ENCODE results near the gene PTPRN2.

Gene PTPRN2

DNA sequence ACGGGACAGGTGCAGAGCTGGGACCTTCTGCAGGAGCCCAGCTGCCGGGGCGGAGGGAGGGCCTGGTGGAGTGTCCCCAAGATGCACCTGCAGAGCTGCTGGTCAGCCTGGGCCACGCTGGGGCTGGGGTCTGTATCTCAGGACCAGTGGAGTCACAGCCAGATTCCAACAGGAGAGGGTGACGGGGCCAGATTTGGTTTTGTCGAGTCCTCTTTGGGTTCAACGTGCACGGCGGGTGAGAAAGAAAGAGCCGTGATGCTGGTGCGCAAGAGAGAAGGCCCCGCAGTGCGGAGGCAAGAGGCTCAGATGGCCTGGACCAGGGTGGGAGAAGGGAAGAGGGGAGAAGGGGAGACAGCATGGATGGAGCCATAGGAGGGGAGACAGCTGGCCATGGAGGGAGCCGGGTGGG lies 462.9 kb downstream of the PTPRN2 start:
- no peak for DNase-seq (ENCODE audit: insufficient read length, low spot score)
- no peak for FAIRE-seq
- no peak for TF ChIP-seq POLR2A (IDR thresholded peaks at IDR 0.05; ENCODE audit: low read depth, low read length)

DNA sequence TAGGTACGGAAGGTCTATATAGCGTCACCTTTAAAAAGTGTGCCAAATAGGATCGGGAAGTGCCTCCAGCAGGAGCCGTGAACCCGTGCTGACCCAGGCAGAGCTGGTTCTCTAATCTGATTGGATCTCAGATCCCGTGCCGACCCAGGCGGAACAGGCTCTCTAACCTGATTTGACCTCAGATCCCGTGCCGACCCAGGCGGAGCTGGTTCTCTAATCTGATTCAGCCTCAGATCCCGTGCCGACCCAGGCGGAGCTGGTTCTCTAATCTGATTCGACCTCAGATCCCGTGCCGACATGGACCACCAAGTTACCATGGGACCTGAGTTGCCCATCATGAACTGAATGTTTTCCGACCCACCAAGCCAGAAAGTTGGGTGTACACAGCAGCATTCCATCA lies 463.9 kb downstream of the PTPRN2 start:
- DNase-seq (ENCODE audit: insufficient read length, low spot score) (no peak), FAIRE-seq (no peak)
- no peak for TF ChIP-seq POLR2A (IDR thresholded peaks at IDR 0.05; ENCODE audit: low read depth, low read length)

- no peak for FAIRE-seq
- DNase-seq (ENCODE audit: insufficient read length, low spot score), result no peak
- TF ChIP-seq POLR2A (IDR thresholded peaks at IDR 0.05; ENCODE audit: low read depth, low read length), result no peak
Observed at GRCh38 chr7:158123214-158123613, 464.4 kb downstream of the PTPRN2 start.

- DNase-seq (ENCODE audit: insufficient read length, low spot score), result no peak
- no peak for TF ChIP-seq POLR2A (IDR thresholded peaks at IDR 0.05; ENCODE audit: low read depth, low read length)
- no peak for FAIRE-seq
Observed at GRCh38 chr7:158121441-158122045, 466.1 kb downstream of the PTPRN2 start.

- FAIRE-seq (no peak), DNase-seq (ENCODE audit: insufficient read length, low spot score) (no peak)
- TF ChIP-seq POLR2A (IDR thresholded peaks at IDR 0.05; ENCODE audit: low read depth, low read length), result no peak
Observed at GRCh38 chr7:158120716-158121115, 466.9 kb downstream of the PTPRN2 start.

DNA sequence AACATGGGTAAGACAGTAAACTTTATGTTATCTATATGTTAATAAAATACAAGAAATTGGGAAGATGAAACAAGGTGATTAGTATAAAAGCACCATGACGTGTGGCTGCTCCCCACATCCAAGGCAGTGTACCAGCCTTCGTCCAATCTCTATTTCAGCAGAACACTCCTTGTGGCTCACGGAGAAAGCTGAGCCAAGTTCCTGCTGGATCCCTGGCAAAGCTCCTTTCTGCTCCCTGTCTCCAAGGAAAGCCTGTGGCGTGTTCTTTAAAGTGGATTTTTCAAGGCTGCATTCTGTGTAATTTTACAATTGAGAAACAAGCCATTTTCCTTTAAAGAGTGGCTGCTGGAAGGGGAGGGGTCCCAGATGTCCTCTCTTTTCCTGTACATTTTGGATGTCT lies 467.3 kb downstream of the PTPRN2 start:
- DNase-seq (ENCODE audit: insufficient read length, low spot score) (no peak), FAIRE-seq (no peak)
- TF ChIP-seq POLR2A (IDR thresholded peaks at IDR 0.05; ENCODE audit: low read depth, low read length), result no peak

DNA sequence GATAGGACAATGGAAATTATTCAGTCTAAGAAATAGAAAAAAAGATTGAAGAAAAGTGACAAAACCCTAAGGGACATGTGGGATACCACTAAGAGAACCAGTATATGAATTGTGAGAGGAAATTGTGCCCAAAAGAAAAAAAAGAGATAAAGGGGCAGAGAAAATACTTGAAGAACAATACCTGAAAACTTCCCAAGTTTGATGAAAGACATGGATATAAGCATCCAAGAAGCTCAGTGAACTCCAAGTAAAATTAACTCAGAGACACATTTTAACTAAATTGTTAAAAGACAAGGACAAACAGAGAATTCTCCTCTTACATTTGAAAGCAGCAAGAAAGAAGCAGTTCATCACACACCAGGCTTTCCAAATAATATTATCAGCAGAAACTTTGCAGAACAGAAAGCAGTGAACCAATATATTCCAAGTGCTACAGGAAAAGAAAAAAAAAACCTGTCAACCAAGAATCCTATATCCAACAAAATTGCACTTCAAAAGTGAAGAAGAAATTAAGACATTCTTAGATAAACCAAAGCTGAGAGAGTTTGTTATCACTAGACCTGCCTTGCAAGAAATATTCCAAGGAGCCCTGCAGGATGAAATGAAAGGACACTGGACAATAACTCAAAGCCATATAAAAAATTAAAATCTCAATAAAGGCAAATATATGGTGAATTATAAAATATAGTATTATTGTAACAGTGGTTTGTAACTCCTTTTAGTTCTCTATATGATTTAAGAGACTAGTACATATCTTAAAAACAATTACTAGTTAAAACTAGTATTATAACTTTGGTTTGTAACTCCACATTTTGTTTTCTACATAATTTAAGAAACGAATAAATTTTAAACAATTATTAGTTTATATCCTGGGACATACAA lies 470.0 kb downstream of the PTPRN2 start:
- DNase-seq (ENCODE audit: insufficient read length, low spot score) (no peak), FAIRE-seq (no peak)
- TF ChIP-seq POLR2A (IDR thresholded peaks at IDR 0.05; ENCODE audit: low read depth, low read length), result no peak

DNA sequence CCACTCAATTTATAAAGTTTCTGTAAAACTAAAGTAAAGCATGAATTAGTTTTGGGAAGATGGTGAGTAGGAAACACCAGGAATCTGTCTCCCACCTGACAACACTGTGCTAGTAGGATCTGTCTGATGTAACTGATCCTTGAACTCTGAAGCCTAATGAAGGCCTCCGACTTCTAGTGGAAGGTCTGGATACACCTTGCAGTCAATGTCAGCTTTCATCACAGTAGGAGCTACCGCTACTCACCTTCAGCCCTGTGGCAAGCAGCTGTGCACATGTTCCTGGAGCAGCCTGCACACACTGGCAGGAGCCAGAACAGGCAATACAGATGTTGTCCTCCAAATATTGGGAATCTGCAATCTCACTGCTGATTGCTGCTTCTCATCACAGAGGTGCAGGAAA lies 471.4 kb downstream of the PTPRN2 start:
- no peak for FAIRE-seq
- TF ChIP-seq POLR2A (IDR thresholded peaks at IDR 0.05; ENCODE audit: low read depth, low read length), result no peak
- DNase-seq (ENCODE audit: insufficient read length, low spot score), result no peak

DNA sequence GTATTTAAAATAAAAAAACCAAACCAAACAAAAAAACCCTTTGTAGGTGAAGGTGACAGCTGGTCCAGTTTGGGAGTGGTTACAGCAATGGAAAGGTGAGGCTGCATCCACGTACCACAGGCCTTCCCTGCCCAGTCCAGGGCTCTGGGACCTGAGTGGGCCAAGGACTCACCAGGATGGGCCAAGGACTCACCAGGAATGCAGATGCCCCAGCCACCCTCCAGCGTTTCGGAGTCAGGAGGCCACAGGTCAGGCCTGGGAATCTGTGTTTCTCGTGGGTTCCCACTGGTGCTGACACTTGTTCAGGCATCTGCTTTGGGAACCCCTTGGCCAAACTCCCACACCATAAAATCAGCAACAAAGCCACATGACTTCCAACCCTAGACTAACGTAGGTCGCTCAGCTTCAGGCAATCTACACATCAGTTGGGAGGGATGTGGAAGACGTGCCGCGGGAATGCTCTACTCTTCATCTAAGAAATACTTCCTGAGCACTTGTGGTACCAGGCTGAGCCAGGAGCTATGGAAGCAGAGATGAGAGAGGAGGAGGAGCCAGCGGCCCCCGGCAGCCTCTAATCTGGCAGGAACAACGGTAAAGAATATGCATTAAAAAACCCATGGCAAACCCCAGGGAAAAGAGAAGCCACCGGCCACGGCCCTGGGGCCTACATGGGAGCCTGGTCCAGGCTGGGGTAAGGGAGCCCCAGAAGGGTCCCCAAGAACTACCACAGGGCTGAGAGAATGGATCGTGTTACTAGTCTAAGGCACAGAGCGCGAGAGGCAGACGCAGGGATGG lies 473.4 kb downstream of the PTPRN2 start:
- TF ChIP-seq POLR2A (IDR thresholded peaks at IDR 0.05; ENCODE audit: low read depth, low read length), result no peak
- FAIRE-seq (no peak), DNase-seq (ENCODE audit: insufficient read length, low spot score) (no peak)

DNA sequence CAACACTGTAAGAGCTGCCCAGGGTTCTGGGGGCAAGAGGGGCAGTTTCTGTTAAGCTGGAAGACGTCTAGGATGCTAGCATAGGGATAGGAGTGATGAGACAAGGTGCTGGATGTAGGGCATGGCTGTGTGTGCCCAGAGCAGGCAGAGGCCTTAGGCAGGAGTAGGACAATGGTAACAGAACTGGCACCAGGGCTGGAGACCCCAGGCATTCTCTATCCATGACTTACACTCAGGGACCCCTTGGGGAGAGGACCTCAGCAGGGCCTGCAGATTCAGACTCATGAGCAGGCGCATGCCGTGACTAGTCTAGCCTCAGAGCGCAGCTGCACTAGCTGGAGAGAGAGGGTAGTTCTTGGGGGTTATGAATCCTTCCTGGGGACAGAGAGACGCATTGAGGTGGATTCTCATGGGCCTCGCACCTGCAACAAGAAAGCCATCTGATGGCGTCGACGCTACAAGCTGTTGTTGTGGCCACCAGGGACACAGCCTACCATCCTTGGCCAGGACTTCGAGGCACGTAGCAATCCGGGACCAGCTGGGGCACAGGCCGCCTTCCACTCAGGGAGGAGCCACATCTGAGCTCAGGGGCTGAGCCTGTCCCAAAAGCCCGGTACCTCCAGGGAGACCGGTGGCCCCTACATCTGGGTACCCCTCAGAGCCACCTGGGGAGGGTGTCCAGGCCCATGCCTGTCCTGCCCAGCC lies 474.1 kb downstream of the PTPRN2 start:
- no peak for DNase-seq (ENCODE audit: insufficient read length, low spot score)
- TF ChIP-seq POLR2A (IDR thresholded peaks at IDR 0.05; ENCODE audit: low read depth, low read length), result no peak
- no peak for FAIRE-seq

GRCh38 chr7:158112571-158113320 lies 474.9 kb downstream of the PTPRN2 start:
- TF ChIP-seq POLR2A (IDR thresholded peaks at IDR 0.05; ENCODE audit: low read depth, low read length), result no peak
- DNase-seq (ENCODE audit: insufficient read length, low spot score), result no peak
- FAIRE-seq, result no peak

- no peak for FAIRE-seq
Observed at GRCh38 chr7:158111906-158112570, 475.6 kb downstream of the PTPRN2 start.

More at GRCh38 chr7:158111906-158112570, 475.6 kb downstream of the PTPRN2 start:
- DNase-seq (ENCODE audit: insufficient read length, low spot score), result no peak
- TF ChIP-seq POLR2A (IDR thresholded peaks at IDR 0.05; ENCODE audit: low read depth, low read length), result no peak
